GOT3 (cell line): Measurements from ENCODE around the gene LRP6.
"Not testable (repeated sequence)": the region's sequence is repeated elsewhere in the genome, so short reads cannot be mapped to it uniquely, and the experiment has no call there.

Source experiments
- DNase-seq: peaks from one replicate; lab custom pipeline; 2025; ENCODE audit warnings: mixed read lengths; lab: John Stamatoyannopoulos, UW

Gene LRP6

DNA sequence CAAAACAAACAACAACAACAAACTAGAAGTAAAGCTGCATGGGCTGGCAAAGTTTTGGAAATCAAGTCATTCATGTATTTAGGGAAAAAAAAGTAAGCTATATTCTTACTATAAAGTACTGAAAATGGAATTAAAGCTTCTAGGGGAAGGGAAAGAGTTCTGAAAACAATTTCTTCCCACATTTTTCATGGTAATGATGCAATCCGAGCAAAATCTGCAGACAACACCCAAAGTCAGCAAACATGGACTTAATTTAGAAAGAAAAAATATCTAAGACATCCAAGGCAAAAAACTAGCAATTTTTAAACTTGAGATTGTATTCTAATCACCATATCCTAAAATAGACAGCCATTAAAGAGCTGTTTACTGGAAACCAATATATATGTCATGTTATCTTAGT lies 86.3 kb downstream of the LRP6 start:
- DNase-seq, result no peak

DNA sequence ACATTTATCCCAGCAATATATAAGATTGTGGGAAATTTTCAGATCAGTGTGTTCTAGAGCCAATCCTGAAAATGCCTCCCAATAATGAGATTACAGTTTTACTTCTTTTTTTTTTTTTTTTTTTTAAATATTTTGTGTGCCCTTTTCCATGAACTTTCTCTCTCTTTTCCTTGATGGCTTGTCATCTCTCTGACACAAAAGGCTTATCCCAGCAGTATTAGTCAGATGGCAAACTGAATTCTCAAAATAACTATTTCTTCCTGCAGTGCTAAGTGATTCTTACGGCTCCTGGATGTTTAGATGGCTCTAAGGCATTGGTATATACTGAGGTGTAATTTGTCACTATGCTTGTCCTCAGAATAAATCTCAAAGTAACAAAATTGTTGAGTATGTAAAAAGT lies 86.7 kb downstream of the LRP6 start:
- no peak for DNase-seq

DNA sequence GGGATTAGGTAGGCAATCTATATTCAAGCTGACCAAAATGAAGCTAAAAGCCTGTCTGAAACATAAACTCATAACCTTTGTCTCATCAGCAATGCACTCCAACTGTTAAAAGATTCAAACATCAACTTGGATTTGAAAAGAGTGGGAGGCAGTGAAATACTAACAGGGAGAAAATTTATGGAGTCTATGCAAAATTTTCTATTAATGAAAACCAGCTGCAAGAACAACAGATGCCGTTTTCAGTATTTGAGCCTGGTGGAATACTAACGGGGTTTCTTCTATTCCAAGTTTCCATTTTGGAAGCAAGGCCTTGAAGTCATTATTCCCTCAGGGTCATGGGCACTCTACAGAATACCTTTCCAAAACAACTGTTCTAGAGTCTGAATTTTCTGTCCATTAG lies 88.3 kb downstream of the LRP6 start:
- no peak for DNase-seq

DNA sequence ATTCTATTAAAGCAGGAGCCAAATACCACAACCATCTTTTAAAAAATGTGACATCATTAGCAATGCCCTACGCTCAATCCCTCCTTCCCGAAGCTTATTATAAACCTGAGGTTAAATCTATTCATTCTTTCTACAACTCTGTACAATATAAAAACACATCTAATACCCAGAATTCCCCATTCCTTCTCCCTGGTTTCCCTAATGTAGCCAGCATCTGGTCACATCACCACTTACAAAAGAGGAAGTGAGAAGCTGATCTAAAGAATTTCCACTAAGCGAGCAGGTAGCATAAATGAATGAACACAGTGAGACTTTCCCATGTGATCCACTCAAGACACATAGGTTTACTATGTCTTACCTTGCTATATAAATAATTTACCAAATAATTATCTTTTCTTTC lies 90.4 kb downstream of the LRP6 start:
- DNase-seq, result no peak

DNA sequence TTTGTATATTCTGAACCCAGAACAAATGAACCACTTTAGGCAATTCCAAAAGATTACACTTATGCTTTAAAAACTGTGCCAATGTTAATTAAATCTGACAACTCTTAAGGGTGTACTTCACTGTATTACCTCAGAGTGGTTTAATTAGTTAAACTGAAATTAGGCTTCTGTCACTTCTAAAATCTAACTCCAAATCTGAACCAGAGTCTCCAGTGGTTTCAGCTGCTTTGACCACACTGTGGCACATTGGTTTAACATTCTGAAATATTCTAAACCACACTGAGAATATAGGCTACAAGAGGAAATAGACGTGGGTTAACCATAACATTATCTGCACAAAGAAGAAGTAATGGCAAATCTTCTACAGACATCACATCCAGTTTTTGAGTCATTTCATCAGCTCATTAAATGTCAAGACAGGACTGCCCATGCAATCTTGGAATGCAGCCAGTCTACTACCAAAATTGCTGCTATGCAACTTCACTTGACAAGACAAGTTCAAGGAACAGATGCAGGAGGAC lies 94.8 kb downstream of the LRP6 start:
- no peak for DNase-seq

DNA sequence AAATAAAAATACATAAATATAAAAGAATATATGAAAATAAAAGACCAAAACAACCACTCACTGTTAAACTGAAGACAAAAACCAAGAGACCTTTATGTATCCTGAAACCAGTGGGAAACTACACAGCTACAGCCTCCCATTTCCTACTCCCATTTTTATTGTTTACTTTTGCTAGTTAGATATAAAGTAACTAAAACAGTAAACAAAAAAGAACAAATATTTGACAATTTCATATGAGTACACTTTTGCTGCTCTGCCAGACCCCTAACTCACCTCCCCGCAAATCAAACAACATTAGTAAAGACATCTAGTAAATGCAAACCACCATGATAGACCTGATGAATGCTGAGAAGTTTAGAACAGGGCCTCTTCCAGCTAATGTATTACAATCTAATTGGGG lies 99.0 kb downstream of the LRP6 start:
- DNase-seq, result no peak

DNA sequence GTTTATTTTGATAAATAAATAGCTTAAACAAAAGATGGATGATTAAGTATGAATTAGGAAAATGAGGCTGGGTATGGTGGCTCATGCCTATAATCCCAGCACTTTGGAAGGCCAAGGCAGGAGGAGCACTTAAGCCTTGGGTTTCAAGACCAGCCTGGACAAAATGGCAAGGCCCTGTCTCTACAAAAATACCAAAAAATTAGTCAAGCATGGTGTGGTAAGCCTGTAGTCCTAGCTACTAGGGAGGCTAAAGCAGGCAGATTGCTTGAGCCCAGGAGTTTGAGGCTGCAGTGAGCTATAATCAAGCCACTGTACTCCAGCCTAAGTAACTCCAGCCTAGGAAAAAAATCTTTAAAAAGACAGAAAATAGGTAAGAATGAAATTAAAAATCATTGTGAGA lies 100.1 kb downstream of the LRP6 start:
- no peak for DNase-seq

DNA sequence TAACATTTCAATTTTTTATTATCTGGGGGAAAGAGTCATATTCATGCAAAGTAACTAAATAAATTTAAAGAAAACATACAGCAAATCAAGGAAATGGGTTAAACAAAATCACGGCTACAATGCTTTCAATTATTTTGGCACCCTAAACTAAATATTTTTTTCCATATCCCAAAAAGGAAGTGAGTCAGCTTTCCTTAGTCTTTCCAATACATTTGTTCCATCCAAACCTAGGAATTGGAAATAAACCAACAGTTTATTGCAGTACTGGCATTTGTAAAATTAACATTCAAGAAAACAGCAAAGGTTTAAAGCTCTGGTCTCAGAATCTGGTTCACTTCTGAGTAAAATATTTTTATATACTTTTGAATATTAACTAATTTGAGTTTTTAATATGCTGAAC lies 106.9 kb downstream of the LRP6 start:
- DNase-seq, result no peak

DNA sequence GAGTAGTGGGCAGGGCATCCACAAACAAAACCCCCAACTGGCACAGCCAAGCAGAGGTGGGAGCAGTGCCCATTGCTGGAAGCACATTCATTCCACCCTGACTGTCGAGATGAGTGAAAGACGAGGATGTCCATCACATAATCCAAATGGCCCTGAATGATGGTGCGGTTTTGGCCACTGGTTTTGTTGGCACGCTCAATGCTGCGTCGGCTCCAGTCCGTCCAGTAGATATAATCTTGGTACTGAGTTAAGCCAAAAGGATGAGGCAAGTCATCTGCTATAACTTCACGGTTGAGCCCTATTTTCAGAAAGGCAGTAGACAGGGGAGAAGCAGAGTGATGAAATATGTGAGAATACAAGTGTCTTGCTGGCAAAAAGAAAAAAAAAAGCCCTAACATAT lies 108.0 kb downstream of the LRP6 start:
- no peak for DNase-seq

- no peak for DNase-seq
Observed at GRCh38 chr12:12157424-12157823, 109.4 kb downstream of the LRP6 start.

- no peak for DNase-seq
Observed at GRCh38 chr12:12156828-12157227, 110.0 kb downstream of the LRP6 start.

GRCh38 chr12:12156116-12156515 lies 110.7 kb downstream of the LRP6 start:
- DNase-seq, result no peak

DNA sequence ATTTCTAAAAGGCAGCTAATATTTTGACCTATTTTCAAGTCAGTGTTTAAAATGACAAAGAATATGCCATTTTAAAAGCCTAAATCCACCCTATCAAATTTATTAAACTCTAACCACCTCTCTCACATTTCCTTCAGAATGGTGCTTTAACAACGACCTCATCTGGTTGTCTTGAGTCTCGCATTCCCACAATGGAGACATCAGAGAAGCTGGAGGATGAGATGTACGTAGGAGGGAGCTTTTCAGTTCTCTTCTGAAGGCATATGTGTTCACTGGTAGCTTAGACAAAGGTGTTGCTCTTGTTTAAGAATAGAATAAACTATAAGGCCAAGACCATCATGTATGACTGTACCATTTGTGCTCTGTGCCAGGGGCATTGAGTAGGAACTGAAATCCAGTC lies 113.2 kb downstream of the LRP6 start:
- DNase-seq, result no peak

GRCh38 chr12:12147111-12147510 lies 119.7 kb downstream of the LRP6 start:
- no peak for DNase-seq

DNA sequence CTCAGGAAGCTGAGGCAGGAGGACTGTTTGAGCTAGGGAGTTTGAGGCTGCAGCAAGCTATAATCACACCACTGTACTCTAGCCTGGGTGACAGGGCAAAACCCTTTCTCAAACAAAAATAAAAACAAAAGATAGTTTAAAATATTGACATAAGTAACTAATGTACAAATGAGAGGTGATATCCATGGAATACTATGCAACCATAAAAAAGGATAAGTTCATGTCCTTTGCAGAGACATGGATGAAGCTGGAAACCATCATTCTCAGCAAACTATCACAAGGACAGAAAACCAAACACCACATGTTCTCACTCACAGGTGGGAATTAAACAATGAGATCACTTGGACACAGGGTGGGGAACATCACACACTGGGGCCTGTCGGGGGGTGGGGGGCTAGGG lies 122.3 kb downstream of the LRP6 start:
- not testable (repeated sequence) for DNase-seq

DNA sequence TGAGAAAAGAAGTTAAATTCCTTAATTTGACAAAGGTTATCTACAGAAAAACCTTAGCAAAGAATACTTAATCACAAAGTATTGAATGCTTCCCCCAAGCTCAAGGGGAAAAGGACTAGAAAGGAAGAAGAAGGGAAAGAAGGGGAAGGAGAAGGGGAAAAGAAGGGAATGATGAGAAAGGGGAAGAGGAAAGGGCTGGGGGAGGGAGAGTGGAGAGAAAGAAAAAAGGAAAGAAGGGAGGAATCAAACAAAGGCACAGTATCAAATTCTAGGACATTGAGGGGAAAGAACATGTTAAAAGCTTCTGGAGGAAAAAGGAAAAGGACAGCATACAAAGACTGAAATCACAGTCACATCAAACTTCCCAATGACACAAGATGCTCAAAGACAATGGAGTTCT lies 125.8 kb downstream of the LRP6 start:
- no peak for DNase-seq

DNA sequence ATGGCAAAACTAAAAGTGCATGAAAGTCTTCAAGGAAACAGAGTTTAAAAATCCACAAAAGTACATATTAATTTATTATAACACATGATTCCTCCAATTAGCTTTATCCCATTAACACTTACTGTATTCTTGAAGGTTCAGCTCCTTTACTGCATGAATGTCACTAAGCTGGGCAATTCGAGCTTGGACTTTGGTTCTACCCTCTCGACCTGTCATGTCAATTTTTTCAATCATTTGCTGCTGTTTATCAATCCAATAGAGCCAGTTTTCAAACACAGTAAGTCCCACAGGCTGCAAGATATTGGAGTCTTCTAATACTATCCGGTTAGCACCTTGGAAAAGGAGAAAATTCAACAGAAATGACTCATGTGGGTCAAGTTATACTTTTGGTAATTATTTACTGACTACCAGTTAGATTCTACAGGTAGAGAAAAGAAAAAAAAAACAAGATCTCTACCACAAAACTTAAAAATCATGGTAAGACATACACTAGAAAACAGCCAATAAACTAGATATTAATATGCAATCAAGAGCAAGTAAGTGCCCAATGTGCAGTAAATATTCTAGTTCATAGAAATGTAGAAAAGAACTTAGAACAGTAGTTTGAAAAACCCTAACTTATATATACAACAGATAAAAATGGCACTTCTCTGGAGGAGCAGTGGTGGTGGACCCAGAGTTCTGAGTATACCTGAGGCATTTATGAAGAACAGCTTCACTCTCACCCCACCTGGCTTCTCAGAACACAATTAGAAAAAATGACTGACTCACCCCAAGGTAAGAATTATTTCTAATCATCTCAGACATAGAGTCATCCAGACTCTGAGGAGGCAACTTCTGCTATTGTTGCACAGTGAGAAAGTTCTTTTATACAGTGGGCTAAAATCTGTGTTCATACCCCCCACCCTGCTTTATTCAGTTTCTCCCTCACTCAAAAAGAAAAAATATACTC lies 128.4 kb downstream of the LRP6 start:
- no peak for DNase-seq

DNA sequence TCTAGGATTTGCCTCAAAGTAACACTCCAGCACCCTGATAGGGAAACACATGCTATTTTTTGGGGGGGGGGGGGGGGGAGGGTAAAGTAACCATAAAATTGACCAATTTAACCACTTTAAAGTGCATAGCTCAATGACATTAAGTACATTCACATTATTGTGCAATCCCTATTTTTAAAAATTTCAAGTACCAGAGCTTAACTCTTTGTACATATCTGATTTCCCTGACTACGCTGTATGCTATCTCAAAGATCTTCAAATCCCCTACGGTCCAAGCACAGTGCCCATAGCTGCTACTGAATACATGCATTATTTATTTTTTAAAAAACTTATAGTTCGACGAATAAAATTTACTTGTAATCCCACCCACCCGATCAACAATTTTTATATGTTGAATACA lies 133.1 kb downstream of the LRP6 start:
- DNase-seq, result no peak

DNA sequence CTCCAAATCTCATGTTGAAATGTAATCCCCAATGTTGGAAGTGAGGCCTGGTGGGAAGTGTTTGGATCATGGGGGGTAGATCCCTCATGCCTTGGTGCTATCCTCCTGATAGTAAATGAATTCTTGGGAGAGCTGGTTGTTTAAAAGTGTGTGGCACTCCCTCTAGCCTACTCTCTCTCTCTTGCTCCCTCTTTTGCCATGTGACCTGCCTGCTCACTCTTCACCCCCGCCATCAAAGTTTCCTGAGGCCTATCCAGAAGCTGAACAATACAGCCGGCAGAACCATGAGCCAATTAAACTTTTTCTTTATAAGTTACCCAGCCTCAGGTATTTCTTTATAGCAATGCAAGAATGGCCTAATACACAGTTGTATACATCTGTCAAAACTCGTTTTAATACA lies 133.6 kb downstream of the LRP6 start:
- DNase-seq, result no peak

GRCh38 chr12:12128670-12129069 lies 138.2 kb downstream of the LRP6 start:
- no peak for DNase-seq

- DNase-seq, result no peak
Observed at GRCh38 chr12:12127304-12127703, 139.5 kb downstream of the LRP6 start.

- DNase-seq, result no peak
Observed at GRCh38 chr12:12126551-12126950, 140.3 kb downstream of the LRP6 start.

GRCh38 chr12:12123036-12123604 lies 143.7 kb downstream of the LRP6 start:
- no peak for DNase-seq
